HepG2 (cell line): ENCODE measurements around the gene SMAD3. TPM values are rescaled to one million over a fixed set of nuclear protein-coding genes. Genes with fewer than 3 reads are reported as not detected.

Experiments used
- ERF ChIP-seq: IDR thresholded peaks from 2 replicates; pipeline ENCODE4 v1.6.1; 2018; ENCODE audit warnings: missing biosample characterization, missing genetic modification reagents
- FOXP1 ChIP-seq, 2 experiments: fragments of 450-650 bp in 1 of 2; IDR thresholded peaks; 2 replicates each; pipeline ENCODE4 v1.6.1; 2017 to 2018; ENCODE audit warnings: antibody characterized with exemption in 1 of 2
- FUBP1 ChIP-seq: sonication (generic); formaldehyde crosslinking; IDR thresholded peaks from 2 replicates; pipeline ENCODE4 v1.5.1; 2020; ENCODE audit warnings: missing genetic modification reagents, mild to moderate bottlenecking, borderline replicate concordance
- GPN1 ChIP-seq: sonication (generic); formaldehyde crosslinking; IDR thresholded peaks from 2 replicates; pipeline ENCODE4 v1.5.1; 2020; ENCODE audit warnings: missing genetic modification reagents, borderline replicate concordance
- GRHL1 ChIP-seq: sonication (generic); formaldehyde crosslinking; conservative IDR thresholded peaks from 2 replicates; pipeline ENCODE4 v1.8.0; 2022; ENCODE audit warnings: missing genetic modification reagents
- MAX ChIP-seq: IDR thresholded peaks from 2 replicates; pipeline ENCODE4 v1.6.1; 2012; ENCODE audit warnings: inconsistent platforms
- MED13 ChIP-seq: sonication (generic); formaldehyde crosslinking; IDR thresholded peaks from 2 replicates; pipeline ENCODE4 v1.5.0; 2020; ENCODE audit warnings: missing genetic modification reagents
- PATZ1 ChIP-seq: sonication (generic); formaldehyde crosslinking; IDR thresholded peaks from 2 replicates; pipeline ENCODE4 v1.4.0; 2020; ENCODE audit warnings: missing genetic modification reagents
- RAD21 ChIP-seq: fragments of 450-650 bp; formaldehyde crosslinking; IDR thresholded peaks from 2 replicates; pipeline ENCODE4 v1.5.0; 2020; ENCODE audit warnings: mild to moderate bottlenecking
- SRF ChIP-seq: IDR thresholded peaks from 2 replicates; pipeline ENCODE4 v1.6.1; 2011; ENCODE audit warnings: mild to moderate bottlenecking, low read depth, low read length, moderate library complexity
- SRY ChIP-seq: sonication (generic); formaldehyde crosslinking; IDR thresholded peaks from 2 replicates; pipeline ENCODE4 v1.8.0; 2022; ENCODE audit warnings: mild to moderate bottlenecking, missing genetic modification reagents
- TGIF2 ChIP-seq: IDR thresholded peaks from 2 replicates; pipeline ENCODE4 v1.6.1; 2016; ENCODE audit warnings: control low read depth, missing compliant biosample characterization
- UBTF ChIP-seq: sonication (generic); formaldehyde crosslinking; IDR thresholded peaks from 2 replicates; pipeline ENCODE4 v1.4.0; 2020; ENCODE audit warnings: mild to moderate bottlenecking, missing genetic modification reagents
- ZBTB7B ChIP-seq: sonication (generic); formaldehyde crosslinking; IDR thresholded peaks from 2 replicates; pipeline ENCODE4 v1.4.0; 2020; ENCODE audit warnings: missing genetic modification reagents
- ZFY ChIP-seq: sonication (generic); formaldehyde crosslinking; IDR thresholded peaks from 2 replicates; pipeline ENCODE4 v1.4.0; 2020; ENCODE audit warnings: missing genetic modification reagents
- ZNF251 ChIP-seq: sonication (generic); formaldehyde crosslinking; IDR thresholded peaks from 2 replicates; pipeline ENCODE4 v1.9.0; 2021; ENCODE audit warnings: mild to moderate bottlenecking, missing genetic modification reagents
- ZNF326 ChIP-seq: sonication (generic); formaldehyde crosslinking; IDR thresholded peaks from 2 replicates; pipeline ENCODE4 v1.4.0; 2020; ENCODE audit warnings: missing genetic modification reagents, borderline replicate concordance
- ZNF558 ChIP-seq: sonication (generic); formaldehyde crosslinking; IDR thresholded peaks from 2 replicates; pipeline ENCODE4 v1.9.0; 2022; ENCODE audit warnings: mild to moderate bottlenecking, missing genetic modification reagents, borderline replicate concordance
- ZNF607 ChIP-seq: sonication (generic); formaldehyde crosslinking; IDR thresholded peaks from 2 replicates; pipeline ENCODE4 v1.5.1; 2020; ENCODE audit warnings: missing genetic modification reagents, mild to moderate bottlenecking, borderline replicate concordance
- ZNF770 ChIP-seq: sonication (generic); formaldehyde crosslinking; IDR thresholded peaks from 2 replicates; pipeline ENCODE4 v1.5.0; 2020; ENCODE audit warnings: mild to moderate bottlenecking, missing genetic modification reagents
- polyA plus RNA-seq, 8 experiments: library from polyadenylated mRNA; depleted of rRNA in 3 of 8; stranded (reverse) in 7 of 8; unstranded in 1 of 8; fragments of >200 nt; fragmentation: Illumina TruSeq in 4 of 8; extraction: Trizol in 4 of 8; gene quantifications; 2 replicates each; pipeline versions ENCODE4 v1.2.1 to v1.2.3, GENCODE V29; 2011 to 2016; ENCODE audit warnings: low read depth in 4 of 8, missing spikeins in 1 of 8, mixed read lengths in 1 of 8; ENCODE audit not compliant: insufficient read depth in 1 of 8
- total RNA-seq, 5 experiments: library from RNA; depleted of rRNA; stranded (reverse); fragments of >200 nt; fragmentation: Illumina TruSeq; extraction: Trizol; gene quantifications; 2 replicates each; pipeline ENCODE4 v1.2.3, GENCODE V29; 2016; ENCODE audit warnings: low read depth in 1 of 5

The SMAD3 gene
- total and polyA plus RNA-seq, 2 of the 13 experiments (the other 11 are each of a cell fraction or from before 2014, with no cell fraction given), result 8.6 to 56.3 TPM

- TF ChIP-seq TGIF2 (CRISPR knock-in tag), result no peak
- peak; percentile 61 for TF ChIP-seq RAD21 (CRISPR knock-in tag)
- peak; percentile 68; the same call in 1 of the 2 replicates for TF ChIP-seq ZNF558 (CRISPR knock-in tag)
- TF ChIP-seq ERF (CRISPR knock-in tag), result 0 out of 2 replicates have a peak, but pooled peaks have one; percentile 38
- 0 out of 2 replicates have a peak, but pooled peaks have one; percentile 10 for TF ChIP-seq MED13
- peak; percentile 63 for TF ChIP-seq MAX
- no peak for TF ChIP-seq SRY
- no peak; the same call in 1 of the 2 replicates for TF ChIP-seq ZFY (CRISPR knock-in tag)
- TF ChIP-seq FOXP1 (IDR thresholded peaks at IDR 0.05), result no peak
- no peak for TF ChIP-seq FOXP1 (CRISPR knock-in tag; IDR thresholded peaks at IDR 0.05)
- peak; percentile 60; the same call in 1 of the 2 replicates for TF ChIP-seq PATZ1
- TF ChIP-seq ZBTB7B (CRISPR knock-in tag), result no peak
- no peak for TF ChIP-seq FUBP1 (CRISPR knock-in tag)
- TF ChIP-seq ZNF251 (CRISPR knock-in tag), result no peak
- peak; percentile 13; the same call in 1 of the 2 replicates for TF ChIP-seq ZNF607 (CRISPR knock-in tag)
- peak; percentile 87; the same call in 1 of the 2 replicates for TF ChIP-seq UBTF (CRISPR knock-in tag)
- TF ChIP-seq GRHL1 (CRISPR knock-in tag), result no peak
- TF ChIP-seq SRF, result no peak
- no peak for TF ChIP-seq ZNF326
- no peak for TF ChIP-seq GPN1 (CRISPR knock-in tag)
- TF ChIP-seq ZNF770 (CRISPR knock-in tag), result 0 out of 2 replicates have a peak, but pooled peaks have one; percentile 3
These were observed at the start of gene SMAD3 (continued) for GRCh38 chr15:67065531-67066005.
